Stimulated activated CD8-positive, alpha-beta memory T cell treated with anti-CD3 and anti-CD28 coated beads, Interleukin-15, amount 100 ng/mL, for 48 hours (primary cell): Measurements from ENCODE around the gene C19orf33.

Source experiments
- DNase-seq, 2 donors: peaks; one replicate each; pipeline ENCODE4 v3.0.0-alpha.2; 2020; ENCODE audit warnings: low read depth in 2 of 2

The C19orf33 gene

DNA sequence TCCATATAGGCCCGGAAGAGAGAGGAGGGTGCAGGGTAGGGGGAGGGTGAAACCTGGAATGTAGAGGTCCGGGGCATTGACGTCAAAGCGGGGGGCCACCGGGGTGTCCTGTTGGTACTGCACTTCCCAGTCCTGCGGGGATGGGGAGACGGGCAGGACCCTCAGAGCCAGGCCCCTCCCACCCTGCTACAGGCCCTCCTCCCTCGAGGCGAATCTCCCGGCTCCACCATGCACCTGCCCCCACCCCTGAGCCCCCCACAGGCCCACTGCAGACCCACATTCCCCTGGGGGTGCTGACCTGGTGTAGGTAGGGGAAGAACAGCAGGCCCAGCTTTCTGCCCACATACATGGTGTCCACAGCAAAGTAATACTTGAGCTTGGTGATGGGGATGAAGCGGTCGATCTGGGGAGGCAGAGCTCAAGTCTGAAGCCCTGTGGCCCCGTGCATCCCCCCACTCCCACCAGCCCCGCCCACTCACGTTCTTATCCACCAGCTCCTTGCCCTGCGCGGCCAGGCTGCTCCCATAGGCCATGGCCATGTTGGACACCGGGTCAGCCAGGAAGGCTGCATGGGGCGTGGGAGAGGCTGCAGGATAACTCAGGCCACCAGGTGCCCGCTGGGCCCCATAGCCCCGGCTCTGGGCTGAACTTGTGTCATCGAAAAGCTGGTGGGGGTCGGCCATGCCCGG is 5.0 kb downstream of the C19orf33 start:
- DNase-seq: no peak

GRCh38 chr19:38309615-38310278 is 5.7 kb downstream of the C19orf33 start:
- DNase-seq: no peak

DNA sequence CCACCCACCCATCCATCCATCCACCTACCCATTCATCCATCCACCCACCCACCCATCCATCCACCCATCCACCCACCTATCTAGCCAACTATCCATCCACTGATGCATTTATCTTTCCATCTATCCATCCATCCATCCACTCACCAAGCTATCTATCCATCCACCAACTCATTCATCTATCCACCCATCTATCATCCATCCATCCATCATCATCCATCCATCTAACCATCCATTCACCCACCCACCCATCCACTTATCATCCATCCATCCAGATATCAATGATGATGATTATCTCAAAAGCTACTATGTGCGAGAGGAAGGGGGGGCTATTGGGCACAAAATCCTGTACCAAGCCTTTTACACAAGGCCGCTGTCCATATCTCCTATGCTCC is 6.2 kb downstream of the C19orf33 start:
- DNase-seq: no peak

GRCh38 chr19:38310986-38311385 is 6.9 kb downstream of the C19orf33 start:
- no peak for DNase-seq

DNA sequence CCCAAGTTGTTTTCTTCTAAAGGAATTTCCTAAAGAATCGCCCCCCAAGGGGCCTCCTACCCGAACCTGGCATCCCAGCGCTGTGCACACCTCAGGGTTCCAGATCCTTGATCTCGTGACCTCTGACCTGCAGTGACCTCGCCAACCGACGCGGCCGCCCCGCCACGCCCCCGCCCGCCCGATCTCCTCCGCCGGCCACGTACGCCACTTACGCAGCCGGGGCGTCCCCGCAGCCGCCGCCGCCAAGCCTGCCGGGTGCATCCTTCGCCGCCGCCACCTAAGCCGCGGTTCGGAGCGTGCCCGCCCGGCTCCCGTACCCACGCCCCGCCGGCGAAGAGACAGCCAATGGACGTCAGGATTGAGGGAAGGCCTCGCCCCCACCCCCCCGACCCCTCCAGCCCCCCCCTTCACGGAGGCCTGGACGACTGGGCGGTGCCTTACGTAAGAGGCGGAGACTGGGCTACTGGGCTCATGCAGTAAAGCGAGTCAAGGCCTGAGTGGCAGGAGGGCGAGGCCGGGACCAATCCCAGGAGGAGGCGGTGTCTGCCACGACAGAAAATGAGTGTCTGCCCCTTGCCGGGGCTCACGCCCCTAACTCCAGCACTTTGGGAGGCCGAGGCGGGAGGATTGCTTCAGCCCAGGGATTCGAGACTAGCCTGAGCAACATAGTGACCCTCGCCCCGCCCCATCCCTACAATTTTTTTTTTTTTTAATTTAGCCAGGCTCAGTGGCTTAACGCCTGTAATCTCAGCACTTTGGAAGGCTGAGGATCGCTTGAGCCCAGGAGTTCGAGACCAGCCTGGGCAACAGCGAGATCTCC is 11.8 kb downstream of the C19orf33 start, which contains the start of gene YIF1B:
Gene YIF1B (minus strand): TSS at position 291 of the 820 bp plus-strand sequence. CDS start 30 bp downstream, at position 261.
- peak; percentile 94 to 95 for DNase-seq

DNA sequence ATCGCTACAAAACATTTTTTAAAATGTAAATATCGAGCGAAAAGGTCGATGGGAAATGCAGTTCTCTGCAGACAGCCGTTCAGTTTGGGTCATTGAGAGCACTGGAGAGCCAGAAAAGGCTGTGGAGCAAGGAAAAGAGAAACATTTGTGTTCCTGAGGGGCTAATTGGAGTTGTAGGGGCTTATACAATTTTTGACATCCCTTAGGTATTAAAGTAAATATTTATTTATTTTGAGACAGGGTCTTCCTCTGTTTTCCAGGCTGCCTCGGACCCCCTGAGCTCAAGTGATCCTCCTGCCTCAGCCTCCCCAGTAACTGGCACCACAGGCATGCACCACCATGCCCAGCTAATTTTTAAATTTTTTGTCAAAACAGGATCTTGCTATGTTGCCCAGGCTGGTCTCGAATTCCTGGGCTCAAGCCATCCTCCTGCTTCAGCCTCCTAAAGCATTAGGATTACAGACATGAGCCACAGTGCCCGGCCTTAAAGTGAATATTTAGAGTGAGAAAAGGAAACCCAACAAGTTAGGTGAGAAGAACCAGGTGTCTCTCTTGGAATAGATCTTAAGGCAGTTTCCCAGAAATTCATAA is 12.5 kb downstream of the C19orf33 start:
- no peak for DNase-seq

- DNase-seq: no peak
These were observed 13.1 kb downstream of the C19orf33 start for GRCh38 chr19:38317104-38317612.

- DNase-seq: no peak
These were observed 14.6 kb downstream of the C19orf33 start for GRCh38 chr19:38318660-38319059.

GRCh38 chr19:38319421-38320258 is 15.6 kb downstream of the C19orf33 start, which contains the start of gene KCNK6:
Gene KCNK6 (plus strand): TSS chr19:38319845. CDS start chr19:38319951, 106 bp downstream.
- peak; percentile 23 to 43 for DNase-seq

DNA sequence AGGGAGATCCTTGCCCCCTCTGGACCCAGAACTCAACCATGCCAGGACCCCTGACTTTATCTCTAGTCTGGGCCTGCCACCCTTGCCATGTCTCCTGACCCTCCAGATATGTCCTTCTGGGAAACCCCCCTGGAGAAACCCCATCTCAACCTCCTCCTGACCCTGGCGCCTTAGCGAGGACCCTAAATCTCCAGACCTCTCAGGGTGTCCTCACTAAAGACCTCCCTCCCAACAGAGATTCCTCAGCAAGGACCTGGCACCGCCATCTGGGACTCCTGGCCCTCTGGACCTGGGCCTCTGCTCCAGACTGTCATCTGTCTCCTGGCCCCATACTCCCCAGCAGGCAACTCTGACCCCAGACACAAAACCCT is 16.9 kb downstream of the C19orf33 start:
- no peak for DNase-seq

- DNase-seq: no peak
These were observed 17.7 kb downstream of the C19orf33 start for GRCh38 chr19:38321646-38322196.

DNA sequence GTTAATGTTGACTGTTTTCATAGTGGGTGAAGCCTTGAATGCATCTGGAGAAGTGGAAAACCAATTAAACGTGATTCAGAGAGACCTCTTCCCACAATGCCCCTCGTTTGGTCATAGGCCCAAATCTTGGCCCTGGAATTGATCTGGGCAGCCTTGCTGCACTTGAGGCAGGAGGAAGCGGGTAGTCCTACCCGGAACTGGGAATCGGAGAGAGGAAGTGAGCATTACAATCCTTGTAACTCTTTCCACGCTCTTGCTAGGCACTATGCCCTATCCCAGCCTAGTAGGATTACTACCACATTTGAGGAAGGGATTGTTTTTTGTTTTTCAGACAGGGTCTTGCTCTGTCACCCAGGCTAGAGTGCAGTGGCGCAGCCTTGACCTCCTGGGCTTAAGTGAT is 19.2 kb downstream of the C19orf33 start:
- DNase-seq: no peak

GRCh38 chr19:38324431-38324830 is 20.4 kb downstream of the C19orf33 start:
- no peak for DNase-seq

GRCh38 chr19:38326591-38326990 is 22.5 kb downstream of the C19orf33 start:
- DNase-seq: no peak

DNA sequence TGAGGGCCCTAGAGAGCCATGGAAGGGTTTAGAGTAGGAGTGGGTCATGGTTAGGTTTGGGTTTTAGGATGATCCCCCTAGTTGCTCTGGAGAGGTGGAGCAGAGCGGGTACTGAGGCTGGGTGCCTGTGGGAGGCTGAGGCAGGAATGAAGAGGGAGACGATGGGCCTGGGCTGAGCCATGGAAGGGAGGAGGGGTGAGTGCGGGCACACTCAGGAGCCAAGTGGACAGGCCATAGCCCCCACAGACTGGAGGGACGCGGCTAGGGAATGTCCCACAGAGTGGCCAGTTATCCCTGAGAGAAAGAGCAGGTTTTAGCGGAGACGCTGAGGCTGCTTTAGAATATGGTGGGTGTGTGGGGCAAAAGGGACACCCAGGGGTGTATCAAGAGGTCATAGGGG is 25.6 kb downstream of the C19orf33 start:
- no peak for DNase-seq

GRCh38 chr19:38331728-38332127 is 27.7 kb downstream of the C19orf33 start:
- DNase-seq: no peak

DNA sequence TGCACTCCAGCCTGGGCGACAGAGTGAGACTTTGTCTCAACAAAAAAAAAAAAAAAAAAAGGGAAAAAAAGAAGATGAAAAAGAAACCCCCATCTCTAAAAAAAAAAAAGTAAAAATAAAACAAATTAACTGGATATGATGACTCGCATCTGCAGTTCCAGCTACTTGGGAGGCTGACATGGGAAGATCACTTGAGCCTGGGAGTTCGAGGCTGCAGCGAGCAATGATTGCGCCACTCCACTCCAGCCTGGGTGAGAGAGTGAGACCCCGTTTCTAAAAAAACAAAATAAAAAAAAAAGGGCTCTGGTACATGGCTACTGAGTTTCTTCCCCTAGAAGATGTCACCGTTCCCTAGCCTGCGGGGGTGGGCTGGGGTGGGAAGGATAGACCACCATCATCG is 29.2 kb downstream of the C19orf33 start:
- DNase-seq: no peak

GRCh38 chr19:38335949-38336637 is 32.0 kb downstream of the C19orf33 start:
- peak; percentile 93 to 94 for DNase-seq

DNA sequence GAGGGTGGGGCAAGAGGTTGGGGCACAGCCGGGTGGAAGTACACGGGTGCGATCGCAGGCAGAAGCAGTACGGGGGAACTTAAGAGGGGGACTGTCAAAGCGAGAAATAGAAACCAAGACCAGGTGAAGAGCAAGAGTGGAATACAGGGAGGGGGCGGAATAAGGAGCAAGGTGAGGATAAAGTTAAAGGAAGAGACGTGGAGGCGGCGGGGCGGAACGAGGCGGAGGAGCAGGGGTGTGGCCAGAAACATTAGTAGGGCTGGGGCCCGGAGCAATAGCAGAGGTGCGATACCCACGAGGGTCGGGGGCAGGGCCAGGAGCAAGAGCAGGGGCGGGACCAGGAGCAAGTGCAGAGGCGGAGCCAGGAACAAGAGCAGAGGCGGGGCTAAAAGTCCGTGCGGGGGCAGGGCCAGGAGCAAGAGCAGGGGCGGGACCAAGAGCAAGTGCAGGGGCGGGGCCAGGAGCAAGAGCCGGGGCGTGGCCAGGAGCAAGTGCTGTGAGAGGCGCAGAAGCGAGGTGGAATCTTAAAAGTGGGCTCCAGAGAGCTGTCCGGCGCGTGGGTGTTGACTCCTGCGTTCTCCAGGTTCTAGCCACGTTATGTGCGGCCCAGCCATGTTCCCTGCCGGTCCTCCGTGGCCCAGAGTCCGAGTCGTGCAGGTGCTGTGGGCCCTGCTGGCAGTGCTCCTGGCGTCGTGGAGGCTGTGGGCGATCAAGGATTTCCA is 32.7 kb downstream of the C19orf33 start:
- DNase-seq: peak; percentile 89 to 92

DNA sequence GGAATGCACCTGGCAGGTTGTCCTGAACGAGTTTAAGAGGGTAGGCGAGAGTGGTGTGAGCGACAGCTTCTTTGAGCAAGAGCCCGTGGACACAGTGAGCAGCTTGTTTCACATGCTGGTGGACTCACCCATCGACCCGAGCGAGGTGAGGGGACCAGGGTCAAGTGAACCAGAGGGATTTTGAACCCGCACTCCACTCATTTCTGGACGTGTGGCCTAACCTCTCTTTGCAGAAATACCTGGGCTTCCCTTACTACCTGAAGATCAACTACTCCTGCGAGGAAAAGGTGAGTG is 33.3 kb downstream of the C19orf33 start:
- no peak for DNase-seq
